ENCODE results near the gene UNC5CL.
"Not testable (repeated sequence)": the region's sequence is repeated elsewhere in the genome, so short reads cannot be mapped to it uniquely, and the experiment has no call there.

- TF ChIP-seq YY1 (IDR thresholded peaks at IDR 0.05; ENCODE audit: insufficient read depth, insufficient read length); ZNF274 (IDR thresholded peaks at IDR 0.05; ENCODE audit: low read depth, low read length): not testable (repeated sequence)
These were observed 32.0 kb downstream of the UNC5CL start for GRCh38 chr6:41006980-41007379.

All from NT2/D1 (cell line).